ENCODE data around the gene PBX1.

The PBX1 gene

GRCh38 chr1:164784960-164785359, 226.0 kb downstream of the PBX1 start:
- no peak overlapping the region for H3K4me3 ChIP-seq (ENCODE audit: control insufficient read depth, low read depth, low read length)
- no peak for DNase-seq (ENCODE audit: low read depth)
- TF ChIP-seq CTCF (IDR thresholded peaks at IDR 0.05; ENCODE audit: control insufficient read depth, insufficient read depth, low read depth, low read length, missing control alignments) = no peak

- no peak for DNase-seq (ENCODE audit: low read depth)
Measured at GRCh38 chr1:164785841-164786534, 227.0 kb downstream of the PBX1 start.

GRCh38 chr1:164786980-164787833, 228.2 kb downstream of the PBX1 start:
- no peak overlapping the region for H3K4me3 ChIP-seq (ENCODE audit: control insufficient read depth, low read depth, low read length)
- peak; percentile 97 for TF ChIP-seq CTCF (IDR thresholded peaks at IDR 0.05; ENCODE audit: control insufficient read depth, insufficient read depth, low read depth, low read length, missing control alignments)
- peak; percentile 32 for DNase-seq (ENCODE audit: low read depth)

More at GRCh38 chr1:164785841-164786534, 227.0 kb downstream of the PBX1 start:
- H3K4me3 ChIP-seq (ENCODE audit: control insufficient read depth, low read depth, low read length) = no peak overlapping the region
- no peak for TF ChIP-seq CTCF (IDR thresholded peaks at IDR 0.05; ENCODE audit: control insufficient read depth, insufficient read depth, low read depth, low read length, missing control alignments)

DNA sequence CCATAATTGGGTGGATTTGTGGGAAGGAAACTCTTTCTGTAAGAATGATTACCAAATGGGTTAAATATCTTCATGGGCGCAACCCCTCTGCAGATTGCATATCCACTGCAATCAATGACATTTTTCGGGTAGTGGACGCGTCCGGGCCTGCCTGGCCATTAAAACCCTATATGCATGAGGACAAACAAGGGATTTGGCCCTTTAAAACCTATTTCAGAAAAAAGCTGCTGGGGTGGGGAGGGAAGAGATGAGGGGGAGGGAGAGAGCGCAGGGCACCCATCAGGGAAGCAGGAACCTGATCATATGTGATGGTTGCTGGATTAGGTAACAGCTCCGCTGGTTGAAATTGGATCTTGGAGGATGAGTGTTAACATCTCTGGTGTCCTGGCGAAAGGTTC, 228.8 kb downstream of the PBX1 start:
- no peak overlapping the region for H3K4me3 ChIP-seq (ENCODE audit: control insufficient read depth, low read depth, low read length)
- no peak for DNase-seq (ENCODE audit: low read depth)
- TF ChIP-seq CTCF (IDR thresholded peaks at IDR 0.05; ENCODE audit: control insufficient read depth, insufficient read depth, low read depth, low read length, missing control alignments) = no peak

- TF ChIP-seq CTCF (IDR thresholded peaks at IDR 0.05; ENCODE audit: control insufficient read depth, insufficient read depth, low read depth, low read length, missing control alignments) = no peak
- no peak overlapping the region for H3K4me3 ChIP-seq (ENCODE audit: control insufficient read depth, low read depth, low read length)
- no peak for DNase-seq (ENCODE audit: low read depth)
Measured at GRCh38 chr1:164790081-164790480, 231.1 kb downstream of the PBX1 start.

DNA sequence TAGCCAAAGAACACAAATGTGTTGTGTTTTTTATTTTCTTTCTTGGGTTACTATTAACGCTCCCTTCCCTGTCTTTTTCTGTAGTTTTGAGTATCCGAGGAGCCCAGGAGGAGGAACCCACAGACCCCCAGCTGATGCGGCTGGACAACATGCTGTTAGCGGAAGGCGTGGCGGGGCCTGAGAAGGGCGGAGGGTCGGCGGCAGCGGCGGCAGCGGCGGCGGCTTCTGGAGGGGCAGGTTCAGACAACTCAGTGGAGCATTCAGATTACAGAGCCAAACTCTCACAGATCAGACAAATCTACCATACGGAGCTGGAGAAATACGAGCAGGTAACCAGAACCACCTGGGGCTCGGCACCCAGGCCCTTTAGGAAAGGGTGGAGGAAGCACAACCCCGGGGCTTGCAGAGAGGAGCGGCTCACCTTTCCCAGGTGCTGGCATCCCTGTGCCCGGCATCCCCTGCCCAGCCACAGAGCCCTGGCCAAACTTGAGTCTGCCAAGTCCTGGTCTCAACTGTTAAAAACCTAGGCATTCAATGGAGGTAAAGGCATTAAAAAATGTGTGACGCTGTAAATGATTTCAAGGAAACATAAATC, 233.5 kb downstream of the PBX1 start:
- DNase-seq (ENCODE audit: low read depth) = no peak
- H3K4me3 ChIP-seq (ENCODE audit: control insufficient read depth, low read depth, low read length) = no peak overlapping the region
- no peak for TF ChIP-seq CTCF (IDR thresholded peaks at IDR 0.05; ENCODE audit: control insufficient read depth, insufficient read depth, low read depth, low read length, missing control alignments)
